Activated T-helper 2 cell treated with anti-CD3 and anti-CD28 coated beads, Interferon-gamma antibody, Interleukin-2, Interleukin-4, amounts not matched to agents 10 μg/mL and 5 μg/mL and 100 μg/mL, durations not matched to agents 14 hours and 24 hours and 36 hours (primary cell): ENCODE results near the gene CMBL. TPM values are rescaled to one million over a fixed set of nuclear protein-coding genes. Genes with fewer than 3 reads are reported as not detected.
"Not testable (repeated sequence)": the region's sequence is repeated elsewhere in the genome, so short reads cannot be mapped to it uniquely, and the experiment has no call there.

Experiments
- DNase-seq: peaks from one replicate; pipeline ENCODE4 v3.0.0; 2021; ENCODE audit warnings: low spot score
- H3K27ac Mint-ChIP-seq: one replicate; pipeline ENCODE4 v1.8.0; 2021; ENCODE audit warnings: mixed read lengths
- H3K27me3 Mint-ChIP-seq: one replicate; pipeline ENCODE4 v1.8.0; 2021; ENCODE audit warnings: low read depth, mixed read lengths
- H3K36me3 Mint-ChIP-seq: one replicate; pipeline ENCODE4 v1.8.0; 2021; ENCODE audit warnings: low read depth, mixed read lengths
- H3K4me1 Mint-ChIP-seq: one replicate; pipeline ENCODE4 v1.8.0; 2021; ENCODE audit warnings: low read depth, mixed read lengths
- H3K4me3 Mint-ChIP-seq: one replicate; pipeline ENCODE4 v1.8.0; 2021; ENCODE audit warnings: low read depth, mild to moderate bottlenecking, moderate library complexity, mixed read lengths
- H3K9me3 Mint-ChIP-seq: one replicate; pipeline ENCODE4 v1.8.0; 2021; ENCODE audit warnings: mixed read lengths
- intact Hi-C: fragments of 100-400 bp; cut with micrococcal nuclease; formaldehyde crosslinking; loops from one replicate; pipeline ENCODE4 v1.15.1; 2023
- total RNA-seq: library from RNA; stranded (reverse); gene quantifications from 2 replicates; pipeline ENCODE4 v1.2.3, GENCODE V29; 2022

The CMBL gene
- total RNA-seq, 1 donor from 2014 or later: 0.23 TPM

DNA sequence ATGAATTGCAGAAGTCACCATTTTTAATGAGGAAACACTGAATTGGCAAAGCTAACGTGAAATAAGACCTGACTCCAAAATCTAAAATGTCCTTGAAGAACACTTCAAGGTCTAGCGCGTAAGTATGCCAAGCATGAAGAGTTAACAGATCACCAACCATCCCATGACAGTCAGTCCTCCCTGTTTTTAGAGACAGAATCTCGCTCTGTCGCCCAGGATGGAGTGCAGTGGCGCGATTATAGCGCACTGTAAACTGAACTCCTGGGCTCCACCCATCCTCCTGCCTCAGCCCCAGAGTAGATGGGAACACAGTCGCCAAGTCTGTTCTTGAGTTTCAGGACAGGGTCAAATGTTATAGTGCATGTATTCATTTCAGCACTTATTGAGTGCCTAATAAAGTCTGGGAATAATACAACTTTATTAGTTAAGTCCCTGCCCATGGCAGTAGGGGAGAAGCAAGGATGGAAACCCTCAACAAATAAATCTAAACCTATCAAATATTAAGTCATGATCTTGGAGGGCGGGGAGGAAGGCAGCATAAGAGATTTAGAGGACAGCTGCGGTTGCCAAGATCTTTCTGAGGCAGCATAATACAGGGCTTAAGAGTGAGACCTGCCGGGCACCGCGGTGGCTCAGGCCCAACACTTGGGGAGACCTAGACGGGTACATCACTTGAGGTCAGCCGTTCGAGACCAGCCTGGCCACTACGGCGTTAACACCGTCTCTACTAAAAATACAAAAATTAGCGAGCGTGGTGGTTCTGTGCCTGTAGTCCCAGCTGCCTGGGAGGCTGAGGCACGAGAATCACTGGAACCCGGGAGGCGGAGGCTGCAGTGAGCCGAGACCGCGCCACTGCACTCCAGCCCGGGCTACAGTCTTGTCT, 59.1 kb downstream of the CMBL start:
- DNase-seq: no peak

GRCh38 chr5:10247217-10247616, 60.5 kb downstream of the CMBL start:
- peaks cover 30% of the 10 kb centered on the region for H3K4me1 Mint-ChIP-seq
- H3K4me3 Mint-ChIP-seq, H3K27ac Mint-ChIP-seq, DNase-seq, H3K27me3 Mint-ChIP-seq, H3K9me3 Mint-ChIP-seq, intact Hi-C loops: not testable (repeated sequence)
- H3K36me3 Mint-ChIP-seq: peaks cover 19% of the 10 kb centered on the region

More for the DNA sequence above, 59.1 kb downstream of the CMBL start:
- peak overlapping the region; percentile 96 for H3K4me3 Mint-ChIP-seq
- H3K27ac Mint-ChIP-seq: peak overlapping the region; percentile 98
- peaks cover 30% of the 10 kb centered on the region for H3K4me1 Mint-ChIP-seq
- intact Hi-C loops: no loop called here
- H3K36me3 Mint-ChIP-seq: peaks cover 29% of the 10 kb centered on the region
- no peaks in the 10 kb centered on the region for H3K9me3 Mint-ChIP-seq
- H3K27me3 Mint-ChIP-seq: no peaks in the 10 kb centered on the region

DNA sequence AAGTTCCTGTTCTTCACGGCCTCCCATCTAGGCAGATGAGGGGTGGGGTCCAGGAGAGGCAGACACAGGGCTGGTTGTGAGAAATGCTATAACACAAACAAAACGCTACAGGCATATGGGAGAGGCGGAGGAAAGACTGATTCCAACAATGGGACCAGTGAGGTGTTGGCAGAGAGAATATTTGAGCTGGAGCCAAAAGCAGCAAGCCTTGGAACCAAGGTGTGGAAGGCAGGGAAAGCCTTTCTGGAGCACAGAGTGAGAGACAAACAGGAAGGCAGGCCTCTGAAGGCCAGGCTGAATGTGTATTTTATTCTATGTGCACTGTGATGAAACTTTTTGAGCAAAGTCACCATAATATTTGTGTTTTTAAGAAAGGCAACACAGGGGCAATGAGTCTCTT, 60.9 kb downstream of the CMBL start:
- H3K4me3 Mint-ChIP-seq: no peak overlapping the region
- intact Hi-C loops: no loop called here
- peaks cover 26% of the 10 kb centered on the region for H3K4me1 Mint-ChIP-seq
- H3K9me3 Mint-ChIP-seq: no peaks in the 10 kb centered on the region
- H3K27me3 Mint-ChIP-seq: no peaks in the 10 kb centered on the region
- no peak overlapping the region for H3K27ac Mint-ChIP-seq
- peaks cover 14% of the 10 kb centered on the region for H3K36me3 Mint-ChIP-seq
- no peak for DNase-seq

GRCh38 chr5:10244342-10244944, 63.3 kb downstream of the CMBL start:
- intact Hi-C loops: no loop called here
- Mint-ChIP-seq H3K36me3 (peaks cover 4% of the 10 kb centered on the region), H3K27ac (no peak overlapping the region), H3K9me3 (no peaks in the 10 kb centered on the region), H3K27me3 (no peaks in the 10 kb centered on the region), H3K4me1 (peaks cover 17% of the 10 kb centered on the region), H3K4me3 (no peak overlapping the region)
- no peak for DNase-seq

DNA sequence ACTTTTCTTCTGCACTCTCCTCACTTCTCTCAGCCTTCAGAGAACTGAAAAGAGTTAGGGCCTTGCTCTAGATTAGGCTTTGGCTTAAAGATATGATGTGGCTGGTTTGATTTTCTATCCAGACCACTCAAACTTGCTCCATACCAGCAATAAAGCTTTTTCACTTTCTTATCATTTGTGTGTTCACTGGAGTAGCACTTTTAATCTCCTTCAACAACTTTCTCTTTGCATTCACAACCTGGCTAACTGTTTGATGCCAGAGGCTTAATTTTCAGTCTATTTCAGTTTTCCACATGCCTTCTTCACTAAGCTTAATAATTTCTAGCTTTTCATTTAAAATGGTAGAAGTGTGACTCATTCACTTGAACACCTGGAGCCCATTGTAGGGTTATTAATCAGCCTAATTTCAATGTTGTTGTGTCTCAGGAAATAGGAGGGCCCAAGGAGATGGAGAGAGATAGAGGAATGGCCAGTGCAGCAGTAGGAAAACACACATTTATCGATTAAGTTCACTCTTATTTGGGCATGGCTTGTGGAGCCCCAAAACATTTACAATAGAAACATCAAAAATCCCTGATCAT, 64.0 kb downstream of the CMBL start:
- Mint-ChIP-seq H3K4me3 (no peak overlapping the region), H3K36me3 (peaks cover 8% of the 10 kb centered on the region), H3K27me3 (no peaks in the 10 kb centered on the region), H3K27ac (no peak overlapping the region), H3K4me1 (peaks cover 16% of the 10 kb centered on the region), H3K9me3 (no peaks in the 10 kb centered on the region)
- intact Hi-C loops: no loop called here
- DNase-seq: no peak

DNA sequence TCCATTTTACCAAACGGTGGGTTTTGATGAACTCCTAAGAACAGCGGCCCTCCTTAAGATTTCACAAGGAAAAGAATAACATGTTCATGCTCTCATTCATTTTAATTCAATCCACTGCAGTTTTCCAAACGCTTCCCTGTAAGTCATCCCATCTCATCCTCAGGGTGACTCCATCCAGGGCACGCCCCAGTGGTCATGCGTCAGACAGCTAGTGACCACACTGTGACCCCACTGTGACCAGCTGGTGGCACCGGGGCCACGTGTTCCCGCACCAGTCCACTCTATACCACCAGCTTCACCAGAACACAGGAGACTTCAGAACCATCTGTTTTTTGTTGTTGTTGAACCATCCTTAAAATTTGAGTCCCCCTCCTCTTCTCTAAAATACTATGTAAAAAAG, 72.4 kb downstream of the CMBL start:
- Mint-ChIP-seq H3K4me3 (no peak overlapping the region), H3K9me3 (no peaks in the 10 kb centered on the region), H3K4me1 (no peaks in the 10 kb centered on the region), H3K27ac (no peak overlapping the region), H3K36me3 (peaks cover 21% of the 10 kb centered on the region), H3K27me3 (no peaks in the 10 kb centered on the region)
- DNase-seq: no peak
- intact Hi-C loops: no loop called here

GRCh38 chr5:10233505-10233904, 74.2 kb downstream of the CMBL start:
- H3K27me3 Mint-ChIP-seq: no peaks in the 10 kb centered on the region
- H3K9me3 Mint-ChIP-seq: no peaks in the 10 kb centered on the region
- H3K4me1 Mint-ChIP-seq: no peaks in the 10 kb centered on the region
- DNase-seq: no peak
- H3K36me3 Mint-ChIP-seq: peaks cover 16% of the 10 kb centered on the region
- intact Hi-C loops: no loop called here
- no peak overlapping the region for H3K27ac Mint-ChIP-seq
- no peak overlapping the region for H3K4me3 Mint-ChIP-seq

- H3K9me3 Mint-ChIP-seq: no peaks in the 10 kb centered on the region
- intact Hi-C loops: no loop called here
- no peak for DNase-seq
- no peaks in the 10 kb centered on the region for H3K27me3 Mint-ChIP-seq
- no peaks in the 10 kb centered on the region for H3K4me1 Mint-ChIP-seq
- H3K4me3 Mint-ChIP-seq: no peak overlapping the region
- no peak overlapping the region for H3K27ac Mint-ChIP-seq
- H3K36me3 Mint-ChIP-seq: peaks cover 16% of the 10 kb centered on the region
These were observed 74.7 kb downstream of the CMBL start for GRCh38 chr5:10233011-10233410.

- intact Hi-C loops: no loop called here
- no peaks in the 10 kb centered on the region for H3K4me1 Mint-ChIP-seq
- H3K4me3 Mint-ChIP-seq: no peak overlapping the region
- H3K9me3 Mint-ChIP-seq: no peaks in the 10 kb centered on the region
- H3K27ac Mint-ChIP-seq: no peak overlapping the region
- no peak for DNase-seq
- peaks cover 14% of the 10 kb centered on the region for H3K36me3 Mint-ChIP-seq
- no peaks in the 10 kb centered on the region for H3K27me3 Mint-ChIP-seq
These were observed 75.3 kb downstream of the CMBL start for GRCh38 chr5:10232386-10232785.

- Mint-ChIP-seq H3K9me3 (peaks cover 4% of the 10 kb centered on the region), H3K27ac (no peak overlapping the region), H3K4me3 (no peak overlapping the region), H3K4me1 (no peaks in the 10 kb centered on the region), H3K36me3 (peaks cover 21% of the 10 kb centered on the region), H3K27me3 (no peaks in the 10 kb centered on the region)
- DNase-seq: no peak
- intact Hi-C loops: no loop called here
These were observed 78.2 kb downstream of the CMBL start for GRCh38 chr5:10229306-10230048.

DNA sequence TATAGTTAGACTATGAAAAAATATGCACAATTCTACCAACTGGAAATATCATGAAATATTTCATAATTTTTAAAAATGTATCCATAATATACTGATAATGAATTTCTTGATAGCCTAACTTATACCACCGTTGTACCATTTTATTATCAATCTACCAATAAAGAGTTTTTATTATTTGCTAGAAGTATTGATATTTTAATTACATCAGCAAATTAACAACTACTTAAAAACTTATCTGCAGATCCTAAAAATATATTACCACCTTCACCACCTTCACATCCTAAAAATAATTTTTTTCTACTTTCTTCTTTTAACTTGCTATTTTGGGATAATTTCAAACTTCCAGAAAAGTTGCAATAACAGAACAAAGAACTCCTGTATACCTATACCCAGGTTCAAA, 79.4 kb downstream of the CMBL start:
- H3K36me3 Mint-ChIP-seq: peaks cover 21% of the 10 kb centered on the region
- no peak for DNase-seq
- no peaks in the 10 kb centered on the region for H3K4me1 Mint-ChIP-seq
- intact Hi-C loops: no loop called here
- no peak overlapping the region for H3K27ac Mint-ChIP-seq
- no peak overlapping the region for H3K4me3 Mint-ChIP-seq
- H3K9me3 Mint-ChIP-seq: peaks cover 4% of the 10 kb centered on the region
- H3K27me3 Mint-ChIP-seq: no peaks in the 10 kb centered on the region
